COR-L47 (cell line): ENCODE results near the gene ADGRB3.
"Not testable (repeated sequence)": the region's sequence is repeated elsewhere in the genome, so short reads cannot be mapped to it uniquely, and the experiment has no call there.

ENCODE experiments used
- DNase-seq: peaks from one replicate; lab custom pipeline; 2025; lab: John Stamatoyannopoulos, UW

The ADGRB3 gene

DNA sequence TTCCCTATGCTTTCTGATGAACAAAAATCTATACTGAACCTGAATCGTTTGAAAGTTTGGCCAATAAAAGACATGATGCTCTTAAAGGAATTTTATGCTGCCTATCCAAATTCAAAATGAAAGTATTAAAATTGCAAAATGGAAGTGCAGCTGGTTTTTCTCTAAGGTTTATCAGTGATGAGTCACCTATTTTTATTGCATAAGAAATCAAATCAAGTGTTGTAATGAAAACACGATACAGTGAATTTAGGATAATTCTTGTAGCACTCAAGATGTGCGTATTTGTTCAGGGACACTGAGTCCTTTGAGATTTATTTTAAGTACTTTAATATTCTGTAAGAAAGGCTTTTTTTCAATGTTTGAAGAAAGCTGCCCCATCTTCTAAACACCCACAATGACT lies 409.5 kb downstream of the ADGRB3 start:
- DNase-seq, result no peak

DNA sequence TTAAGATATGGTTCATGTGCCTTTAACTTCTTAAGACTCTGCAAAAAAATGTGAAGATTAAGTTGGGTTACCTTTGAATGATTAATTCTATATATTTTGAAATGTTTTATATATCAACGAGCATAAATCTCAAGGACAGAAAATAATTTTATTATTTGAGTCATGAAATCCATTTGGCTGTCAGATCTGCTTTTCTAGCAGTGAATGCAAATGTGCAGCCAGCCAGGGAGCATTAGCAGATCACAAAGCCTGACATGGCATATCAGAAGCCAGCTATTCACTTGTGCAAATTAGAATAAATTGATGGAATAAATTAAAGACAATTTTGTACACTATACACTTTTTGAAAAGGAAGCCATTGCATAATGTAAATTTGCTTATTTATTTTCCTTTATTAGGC lies 424.3 kb downstream of the ADGRB3 start:
- no peak for DNase-seq

DNA sequence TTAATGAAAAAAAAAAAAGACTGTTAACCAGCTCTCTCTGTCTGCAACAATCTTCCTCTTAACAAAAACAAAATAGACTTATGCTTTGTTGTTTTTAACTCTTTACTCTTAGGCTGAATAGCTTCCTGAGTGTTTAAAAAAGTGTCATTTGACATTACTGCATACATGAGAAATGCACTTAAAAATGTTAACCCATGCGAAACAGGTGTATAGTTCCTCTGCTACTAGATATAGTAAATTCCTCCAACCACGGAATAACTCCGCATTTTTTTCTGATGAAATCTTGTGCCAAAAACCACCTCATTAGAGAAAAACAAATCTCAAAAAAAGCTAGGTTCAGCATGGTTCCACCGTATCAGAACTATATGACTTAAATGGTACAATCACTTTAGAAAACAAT lies 426.0 kb downstream of the ADGRB3 start:
- no peak for DNase-seq

DNA sequence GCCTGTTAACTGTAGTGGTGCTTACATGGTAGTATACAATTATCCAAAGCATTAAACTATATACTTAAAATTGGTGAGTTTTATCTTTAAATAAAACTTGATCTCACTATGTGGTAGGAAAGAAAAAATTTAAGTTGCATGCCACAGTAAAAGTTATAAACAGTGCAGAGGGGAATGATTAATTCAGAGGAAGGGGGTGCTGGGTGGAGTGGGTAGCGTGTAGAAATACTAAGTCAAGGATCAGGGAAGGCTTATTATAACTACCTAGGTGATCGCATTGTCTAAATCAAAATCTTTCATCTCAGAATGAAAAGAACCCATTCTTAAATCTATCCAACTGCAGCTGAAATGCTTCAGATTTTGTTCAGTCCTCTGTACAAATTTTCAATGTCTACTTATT lies 428.3 kb downstream of the ADGRB3 start:
- DNase-seq, result no peak

DNA sequence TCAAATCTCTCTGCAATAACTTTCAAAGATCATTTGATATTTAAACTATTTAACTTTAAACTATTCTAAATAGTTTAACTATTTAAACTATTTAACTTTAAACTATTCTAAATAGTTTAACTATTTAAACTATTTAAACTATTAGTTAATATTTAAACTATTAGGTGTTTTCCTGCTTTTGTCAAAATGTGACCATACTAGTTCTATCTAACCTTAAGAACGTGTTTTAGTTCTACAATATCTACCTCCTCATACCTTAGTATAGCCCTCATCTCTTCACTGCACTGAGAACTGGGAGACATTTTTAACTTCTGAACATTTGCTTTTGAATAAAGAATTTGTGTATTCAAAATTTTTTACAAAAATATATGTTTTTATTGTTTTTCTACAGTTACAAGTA lies 429.1 kb downstream of the ADGRB3 start:
- DNase-seq, result no peak

DNA sequence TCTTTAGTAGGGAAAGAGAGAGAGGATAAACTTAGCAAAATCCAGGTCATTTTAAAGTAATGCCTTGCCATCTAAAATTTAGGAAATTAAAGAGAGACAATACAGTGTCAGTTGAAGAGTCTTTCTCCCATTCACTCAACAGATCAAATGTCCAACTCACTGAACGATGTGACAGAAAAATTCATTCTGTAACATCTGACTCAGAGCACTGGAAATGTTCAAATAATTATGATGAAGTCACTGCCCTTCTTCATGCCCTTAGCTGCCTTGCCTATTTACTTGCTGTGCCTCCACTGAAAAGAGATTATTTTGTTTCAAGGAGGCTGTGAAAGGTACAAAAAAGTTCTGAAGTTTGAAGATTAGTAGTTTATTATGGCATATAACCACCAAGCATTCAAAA lies 434.8 kb downstream of the ADGRB3 start:
- no peak for DNase-seq

DNA sequence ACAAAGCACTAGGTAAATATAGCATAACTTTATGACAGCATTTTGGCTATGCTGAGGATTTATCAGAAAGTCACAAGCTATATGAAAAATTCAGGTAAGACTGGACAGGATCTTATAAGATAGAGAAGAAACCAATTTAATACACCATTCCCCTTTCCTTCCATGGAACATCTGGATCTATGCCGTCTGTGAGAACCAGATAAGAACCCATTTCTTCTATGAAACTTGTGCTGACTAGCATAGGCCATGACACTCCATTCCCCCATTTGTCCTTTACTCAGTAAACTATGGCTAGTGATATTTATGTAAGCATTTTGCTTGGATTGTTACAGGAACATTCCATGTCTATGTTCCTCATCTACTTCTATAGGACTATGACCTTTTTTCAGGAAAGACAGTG lies 437.7 kb downstream of the ADGRB3 start:
- no peak for DNase-seq

DNA sequence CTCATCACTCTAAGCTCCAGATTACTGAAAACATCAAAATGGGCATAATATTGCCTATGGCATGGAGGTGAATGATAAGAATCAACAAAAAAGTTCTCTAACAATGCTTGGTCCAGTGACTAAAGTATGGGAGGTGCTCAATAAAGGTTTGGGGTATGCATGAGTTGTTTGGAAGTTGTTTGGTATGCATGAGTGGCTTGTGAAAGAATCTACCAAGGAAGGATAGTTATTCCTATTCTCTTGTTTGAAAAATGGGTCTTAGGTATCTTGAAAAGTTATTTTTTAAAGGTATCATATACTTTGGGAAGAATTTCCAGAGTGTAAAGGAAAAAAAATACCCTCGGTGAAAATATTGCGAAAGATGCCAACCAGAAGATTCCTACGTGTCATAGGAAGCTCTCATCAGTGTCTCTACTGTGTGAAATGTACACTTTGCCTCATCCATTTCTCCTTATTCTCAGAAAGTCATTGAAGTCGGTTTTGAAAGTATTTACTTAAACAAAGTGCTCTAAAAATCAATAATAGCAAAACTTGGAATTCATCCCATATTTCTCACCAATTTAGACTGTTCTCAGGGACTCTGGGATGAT lies 449.8 kb downstream of the ADGRB3 start:
- DNase-seq, result no peak

DNA sequence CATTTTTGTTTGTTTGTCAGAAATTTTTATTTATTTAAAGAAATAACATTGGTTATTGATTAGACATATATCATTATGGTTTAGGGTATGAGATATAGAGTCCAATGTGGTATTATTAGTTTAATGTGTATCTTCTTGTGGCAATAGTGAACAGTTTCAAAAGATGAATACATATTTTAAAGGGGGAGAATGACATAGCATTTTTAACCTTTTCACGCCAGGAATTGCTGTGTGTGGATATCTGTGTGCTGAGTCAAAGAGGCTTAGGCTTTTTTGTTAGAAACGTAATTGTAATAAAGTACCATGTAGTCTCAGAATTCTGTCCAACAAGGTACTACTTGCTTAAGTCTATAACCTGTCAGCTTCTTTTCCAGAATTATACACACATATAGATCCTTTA lies 451.6 kb downstream of the ADGRB3 start:
- no peak for DNase-seq

DNA sequence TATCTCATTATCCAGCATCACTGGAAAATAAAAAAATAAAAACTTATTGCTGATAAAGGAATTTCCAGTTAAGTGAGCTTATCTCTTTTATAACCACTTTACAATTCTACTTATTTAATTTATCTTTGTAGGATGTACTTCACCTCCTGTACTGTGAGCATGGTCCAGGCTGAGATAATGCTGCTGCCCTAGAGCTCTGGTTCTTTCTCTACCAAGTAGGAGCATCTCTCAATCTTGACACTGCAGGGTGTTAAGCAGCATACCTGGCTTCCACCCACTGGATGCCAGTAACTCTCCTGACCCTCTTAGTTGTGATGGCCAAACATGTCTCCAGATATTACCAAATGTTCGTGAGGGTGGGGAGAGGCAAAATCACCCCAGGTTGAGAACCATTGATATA lies 454.5 kb downstream of the ADGRB3 start:
- no peak for DNase-seq

DNA sequence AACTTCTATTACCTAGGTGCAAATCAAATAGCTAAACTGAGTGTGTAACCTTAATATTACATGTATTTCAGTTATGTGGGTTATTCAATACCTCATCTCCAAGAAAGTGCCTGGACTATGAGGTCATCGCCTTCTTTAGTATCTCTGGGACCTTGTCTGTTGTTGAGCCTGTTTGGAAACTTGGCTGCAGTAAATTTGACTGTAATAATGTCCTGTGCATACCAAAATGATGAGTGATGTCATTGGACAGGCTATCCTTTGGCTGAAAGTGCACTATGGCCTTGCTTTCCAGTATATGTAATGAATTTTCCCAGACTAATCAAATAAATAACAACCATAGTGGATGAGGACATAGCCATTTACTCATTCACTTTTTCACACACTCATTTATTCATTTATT lies 455.1 kb downstream of the ADGRB3 start:
- DNase-seq, result no peak

DNA sequence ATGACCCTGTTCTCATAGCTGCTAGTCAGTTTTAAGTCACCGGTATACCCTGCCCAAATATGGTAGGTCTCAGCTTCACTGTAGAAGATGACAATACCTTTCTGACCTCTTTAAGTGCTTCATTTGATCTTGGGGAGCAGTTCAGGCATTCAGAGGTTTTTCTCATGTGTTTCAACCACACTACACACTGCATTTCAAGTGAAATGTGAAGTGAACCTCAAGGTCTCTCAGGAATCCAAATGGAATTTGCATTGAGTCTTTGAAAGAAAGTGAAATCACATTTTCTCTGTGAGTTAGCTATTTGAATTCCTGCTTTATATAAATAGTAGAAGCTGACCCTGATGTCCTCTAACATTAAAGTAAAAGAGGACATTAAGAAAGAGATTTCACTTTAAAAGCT lies 461.6 kb downstream of the ADGRB3 start:
- no peak for DNase-seq

DNA sequence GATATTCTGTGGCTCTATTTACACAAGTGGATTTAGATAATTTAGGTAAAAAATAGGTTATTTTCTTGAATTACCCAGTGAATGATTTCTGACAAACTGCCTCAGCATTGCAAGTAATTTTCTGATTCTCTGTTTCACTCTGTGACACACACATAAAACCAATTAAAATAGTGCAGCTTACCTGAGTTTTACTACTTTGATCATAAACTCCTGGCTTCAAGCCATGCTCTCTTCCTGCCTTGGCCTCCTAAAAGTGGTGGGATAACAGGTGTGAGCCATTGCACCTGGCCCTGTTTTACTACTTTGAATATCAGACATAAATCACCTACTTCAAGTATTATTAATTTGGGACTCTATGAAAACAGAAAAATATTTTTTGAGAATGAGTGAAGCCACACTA lies 462.9 kb downstream of the ADGRB3 start:
- no peak for DNase-seq

DNA sequence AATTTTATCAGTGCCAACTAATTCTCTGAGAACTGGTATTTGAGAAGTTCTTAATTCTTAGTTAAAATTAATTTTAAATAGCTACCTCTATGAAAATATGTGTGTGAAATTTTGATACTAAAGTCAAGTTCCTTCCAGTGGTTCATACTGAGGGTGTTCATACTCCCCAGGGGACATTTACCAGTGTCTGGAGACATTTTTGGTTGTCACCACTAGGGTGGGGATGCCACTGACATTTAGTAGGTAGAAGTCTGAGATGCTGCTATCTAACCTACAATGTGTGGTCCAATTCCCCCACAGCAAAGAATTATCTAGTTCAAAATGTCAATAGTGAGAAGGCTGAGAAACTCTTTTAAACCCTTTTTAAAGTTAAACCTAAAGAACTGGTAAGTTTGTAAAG lies 463.8 kb downstream of the ADGRB3 start:
- DNase-seq, result no peak

DNA sequence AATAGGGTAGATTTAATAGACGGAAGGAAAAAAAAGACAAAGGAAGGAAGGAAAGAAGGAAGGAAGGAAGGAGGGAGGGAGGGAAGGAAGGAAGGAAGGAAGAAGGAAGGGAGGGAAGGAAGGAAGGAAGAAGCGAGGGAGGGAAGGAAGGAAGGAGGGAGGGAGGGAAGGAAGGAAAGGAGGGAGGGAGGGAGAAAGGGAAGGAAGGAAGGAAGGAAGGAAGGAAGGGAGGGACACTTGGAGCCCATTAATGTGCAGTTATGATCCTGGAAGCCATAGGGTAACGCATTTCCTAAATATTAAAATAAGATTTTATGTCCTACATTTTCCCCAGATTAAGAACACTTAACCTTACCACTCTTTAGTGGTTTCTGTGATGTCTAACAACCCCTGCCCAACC lies 465.7 kb downstream of the ADGRB3 start:
- no peak for DNase-seq

DNA sequence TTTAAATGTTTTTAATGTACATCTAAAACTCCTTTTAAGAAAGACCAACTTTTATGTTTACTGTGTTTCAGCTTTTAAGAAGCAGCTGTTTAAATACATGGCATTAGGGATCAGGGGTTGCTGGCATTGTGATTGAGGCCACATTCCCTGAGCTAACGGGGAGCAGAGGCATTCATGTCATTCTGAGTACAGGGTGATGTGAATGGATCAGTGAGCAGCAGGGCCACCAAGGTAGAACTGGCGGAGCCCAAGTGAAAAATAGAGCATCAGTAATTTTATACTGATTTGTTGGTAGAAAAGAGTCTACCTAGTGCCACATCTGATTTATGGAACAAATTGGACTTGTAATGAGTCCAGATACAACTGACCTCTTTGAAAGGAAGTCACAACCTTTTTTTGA lies 467.3 kb downstream of the ADGRB3 start:
- DNase-seq, result no peak

DNA sequence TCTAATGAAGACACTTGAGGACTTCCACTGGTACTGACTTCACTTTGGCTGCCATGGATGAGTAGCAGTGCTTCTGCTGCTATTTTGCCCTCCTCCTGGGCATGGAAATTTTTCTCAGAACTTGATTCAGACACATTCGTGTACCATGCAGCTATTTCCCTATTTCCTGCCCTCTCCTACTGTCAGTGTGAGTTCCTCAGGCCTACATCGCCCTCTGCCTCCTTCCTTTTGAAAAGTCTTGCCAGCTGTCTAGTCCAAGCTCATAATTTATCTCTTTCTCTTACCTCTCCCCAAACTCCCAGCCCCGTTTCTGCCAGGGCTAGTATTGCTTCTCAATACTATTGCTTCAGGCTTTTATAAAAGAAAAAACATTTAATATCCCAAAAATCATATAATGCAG lies 470.2 kb downstream of the ADGRB3 start:
- DNase-seq, result no peak

DNA sequence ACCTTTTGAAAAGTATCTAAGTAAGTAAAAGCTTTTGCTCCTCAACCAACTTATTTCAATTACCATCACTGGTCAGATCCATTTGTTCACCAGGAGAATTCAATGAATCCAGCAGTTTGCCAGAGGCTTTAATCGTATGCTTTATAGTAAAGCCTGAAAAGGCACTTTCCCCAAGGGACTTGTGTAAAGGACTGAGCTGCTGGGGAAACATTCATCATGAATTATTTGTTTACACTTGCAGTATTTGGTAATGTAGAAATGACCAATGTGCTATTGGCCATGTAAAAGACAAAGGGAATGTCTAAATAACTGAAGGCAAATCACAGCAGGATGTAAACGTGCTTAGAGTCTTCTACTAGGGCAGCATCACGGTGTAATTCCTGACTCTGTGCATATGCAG lies 471.4 kb downstream of the ADGRB3 start:
- DNase-seq, result no peak

DNA sequence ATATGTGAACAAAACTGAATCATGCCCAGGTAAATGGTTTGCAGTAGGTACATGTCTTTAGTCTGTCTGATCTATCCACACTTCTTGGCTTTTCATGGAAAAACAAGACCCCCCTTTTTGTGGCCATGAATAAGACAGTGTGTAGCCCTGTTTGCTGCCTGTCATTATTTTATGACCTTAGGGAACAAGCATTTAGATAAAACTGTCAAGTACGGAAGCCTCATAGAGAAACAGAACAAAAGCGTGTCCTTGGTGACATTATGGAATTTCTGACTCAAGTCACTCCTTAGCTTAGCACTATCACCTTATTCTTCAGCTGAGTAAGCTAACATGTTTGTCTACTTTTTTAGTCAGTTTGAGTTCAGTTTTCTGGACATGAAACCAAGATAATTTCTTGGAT lies 476.2 kb downstream of the ADGRB3 start:
- no peak for DNase-seq

DNA sequence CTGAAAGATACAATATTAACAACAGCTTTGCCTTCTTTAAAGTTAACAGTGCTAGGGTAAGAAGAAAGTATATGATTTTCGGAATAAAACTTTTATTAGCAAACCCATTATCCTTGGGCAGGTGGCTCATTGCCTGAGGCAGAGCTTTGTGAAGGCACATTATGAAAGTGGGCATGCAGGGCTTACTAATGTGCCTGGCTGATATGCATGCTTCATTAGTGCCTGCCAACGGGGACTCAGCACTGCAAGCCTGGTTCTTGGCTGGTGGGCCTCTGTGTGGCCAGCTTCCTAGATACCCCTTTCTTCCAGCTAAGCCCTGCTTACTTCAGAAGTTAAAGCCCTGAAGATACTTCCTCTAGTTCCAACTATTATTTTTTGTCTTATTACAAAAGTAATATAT lies 481.6 kb downstream of the ADGRB3 start:
- no peak for DNase-seq

DNA sequence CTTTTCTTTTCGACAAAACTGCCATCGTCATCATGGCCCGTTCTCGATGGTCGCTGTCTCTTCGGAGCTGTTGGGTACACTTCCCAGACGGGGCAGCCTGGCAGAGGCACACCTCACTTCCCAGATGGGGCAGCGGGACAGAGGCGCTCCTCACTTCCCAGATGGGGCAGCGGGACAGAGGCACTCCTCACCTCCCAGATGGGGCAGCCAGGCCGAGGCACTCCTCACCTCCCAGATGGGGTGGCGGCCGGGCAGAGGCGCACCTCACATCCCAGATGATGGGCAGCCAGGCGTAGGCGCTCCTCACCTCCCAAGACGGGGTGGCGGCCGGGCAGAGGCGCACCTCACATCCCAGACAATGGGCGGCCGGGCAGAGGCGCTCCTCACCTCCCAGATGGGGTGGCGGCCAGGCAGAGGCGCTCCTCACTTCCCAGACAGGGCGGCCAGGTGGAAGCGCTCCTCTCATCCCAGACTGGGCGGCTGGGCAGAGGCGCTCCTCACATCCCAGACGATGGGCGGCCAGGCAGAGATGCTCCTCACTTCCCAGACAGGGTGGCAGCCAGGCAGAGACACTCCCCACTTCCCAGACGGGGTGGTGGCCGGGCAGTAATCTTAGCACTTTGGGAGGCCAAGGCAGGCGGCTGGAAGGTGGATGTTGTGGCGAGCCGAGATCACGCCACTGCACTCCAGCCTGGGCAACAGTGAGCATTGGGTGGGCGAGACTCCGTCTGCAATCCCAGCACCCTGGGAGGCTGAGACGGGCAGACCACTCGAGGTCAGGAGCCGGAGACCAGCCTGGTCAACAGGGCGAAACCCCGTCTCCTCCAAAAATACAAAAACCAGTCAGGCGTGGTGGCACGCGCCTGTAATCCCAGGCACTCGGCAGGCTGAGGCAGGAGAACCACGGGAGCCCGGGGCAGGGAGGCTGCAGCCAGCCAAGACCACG lies 486.7 kb downstream of the ADGRB3 start:
- not testable (repeated sequence) for DNase-seq

DNA sequence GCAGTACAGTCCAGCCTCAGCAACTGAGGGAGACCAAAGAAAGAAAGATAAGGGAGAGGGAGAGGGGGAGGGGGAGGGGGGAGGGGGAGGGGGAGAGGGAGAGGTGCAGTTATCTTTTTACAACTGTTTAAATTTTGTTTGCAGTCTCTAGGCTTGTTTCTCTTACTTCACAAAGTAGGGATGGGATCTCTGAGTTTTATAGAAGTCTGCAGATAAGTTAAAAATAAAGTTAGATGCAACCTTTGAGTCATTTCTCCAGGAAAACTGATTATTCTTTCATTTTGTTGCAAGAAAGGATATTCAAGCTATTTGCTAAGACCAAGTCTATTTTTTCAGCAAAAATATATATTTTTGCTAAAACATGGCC lies 487.3 kb downstream of the ADGRB3 start:
- DNase-seq, result no peak

DNA sequence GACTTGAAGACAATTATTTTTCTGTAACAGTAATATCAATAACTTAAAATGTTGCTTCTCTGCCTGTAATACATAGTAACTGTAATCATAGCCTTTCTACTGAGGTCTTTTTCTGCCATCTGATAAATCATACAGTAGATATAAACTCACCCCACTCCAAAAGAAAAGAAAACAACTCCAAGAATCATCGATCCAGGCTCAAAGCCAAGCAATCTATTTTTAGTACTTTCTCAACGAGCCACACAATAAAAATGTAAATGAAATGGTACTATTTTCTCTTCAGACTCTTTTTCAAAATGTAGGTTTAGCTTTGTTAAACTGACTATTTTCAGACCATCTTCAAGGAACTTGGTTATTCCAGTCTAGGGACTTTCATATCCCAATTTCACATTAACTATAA lies 493.3 kb downstream of the ADGRB3 start:
- DNase-seq, result no peak

DNA sequence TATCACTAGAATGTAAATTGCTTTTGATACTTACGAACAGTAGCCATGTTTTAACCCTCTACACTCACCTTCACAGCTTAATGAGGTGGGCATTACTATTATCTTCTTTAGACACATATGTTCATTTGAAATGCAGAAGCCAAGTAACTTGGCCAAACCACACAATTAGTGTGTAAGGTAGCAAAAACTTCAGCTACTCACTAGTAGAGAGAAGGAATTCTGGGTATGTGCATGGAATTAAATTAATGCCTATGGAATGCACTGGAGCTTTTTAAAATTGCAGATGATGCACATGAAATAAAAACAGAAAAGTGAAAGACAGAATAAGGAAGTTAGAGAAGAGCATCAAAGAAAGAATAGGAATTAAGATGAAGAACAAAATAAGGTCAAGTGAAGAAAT lies 494.0 kb downstream of the ADGRB3 start:
- no peak for DNase-seq
